ENCODE data around the gene PLA2G15.

PLA2G15 gene

GRCh38 chr16:68299571-68300453 is 54.6 kb downstream of the PLA2G15 start:
- FAIRE-seq, result no peak

- FAIRE-seq, result no peak
These were observed 55.7 kb downstream of the PLA2G15 start for GRCh38 chr16:68300734-68301459.

- FAIRE-seq, result no peak
These were observed 61.5 kb downstream of the PLA2G15 start for GRCh38 chr16:68306633-68307032.

- FAIRE-seq, result no peak
These were observed 64.6 kb downstream of the PLA2G15 start for GRCh38 chr16:68309799-68310198.

GRCh38 chr16:68310437-68310773 is 65.2 kb downstream of the PLA2G15 start:
- no peak for FAIRE-seq

Measured in TTC549 (cell line).